ENCODE results near the gene OTOS.

GRCh38 chr2:240187989-240188590, 47.6 kb upstream of the OTOS start:
- TF ChIP-seq, protein P1, sequence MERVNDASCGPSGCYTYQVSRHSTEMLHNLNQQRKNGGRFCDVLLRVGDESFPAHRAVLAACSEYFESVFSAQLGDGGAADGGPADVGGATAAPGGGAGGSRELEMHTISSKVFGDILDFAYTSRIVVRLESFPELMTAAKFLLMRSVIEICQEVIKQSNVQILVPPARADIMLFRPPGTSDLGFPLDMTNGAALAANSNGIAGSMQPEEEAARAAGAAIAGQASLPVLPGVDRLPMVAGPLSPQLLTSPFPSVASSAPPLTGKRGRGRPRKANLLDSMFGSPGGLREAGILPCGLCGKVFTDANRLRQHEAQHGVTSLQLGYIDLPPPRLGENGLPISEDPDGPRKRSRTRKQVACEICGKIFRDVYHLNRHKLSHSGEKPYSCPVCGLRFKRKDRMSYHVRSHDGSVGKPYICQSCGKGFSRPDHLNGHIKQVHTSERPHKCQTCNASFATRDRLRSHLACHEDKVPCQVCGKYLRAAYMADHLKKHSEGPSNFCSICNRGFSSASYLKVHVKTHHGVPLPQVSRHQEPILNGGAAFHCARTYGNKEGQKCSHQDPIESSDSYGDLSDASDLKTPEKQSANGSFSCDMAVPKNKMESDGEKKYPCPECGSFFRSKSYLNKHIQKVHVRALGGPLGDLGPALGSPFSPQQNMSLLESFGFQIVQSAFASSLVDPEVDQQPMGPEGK (CRISPR knock-in tag; IDR thresholded peaks at IDR 0.05; ENCODE audit: borderline replicate concordance), result no peak
- TF ChIP-seq SNAI2 (CRISPR knock-in tag; IDR thresholded peaks at IDR 0.05), result no peak
- TF ChIP-seq, protein P2, sequence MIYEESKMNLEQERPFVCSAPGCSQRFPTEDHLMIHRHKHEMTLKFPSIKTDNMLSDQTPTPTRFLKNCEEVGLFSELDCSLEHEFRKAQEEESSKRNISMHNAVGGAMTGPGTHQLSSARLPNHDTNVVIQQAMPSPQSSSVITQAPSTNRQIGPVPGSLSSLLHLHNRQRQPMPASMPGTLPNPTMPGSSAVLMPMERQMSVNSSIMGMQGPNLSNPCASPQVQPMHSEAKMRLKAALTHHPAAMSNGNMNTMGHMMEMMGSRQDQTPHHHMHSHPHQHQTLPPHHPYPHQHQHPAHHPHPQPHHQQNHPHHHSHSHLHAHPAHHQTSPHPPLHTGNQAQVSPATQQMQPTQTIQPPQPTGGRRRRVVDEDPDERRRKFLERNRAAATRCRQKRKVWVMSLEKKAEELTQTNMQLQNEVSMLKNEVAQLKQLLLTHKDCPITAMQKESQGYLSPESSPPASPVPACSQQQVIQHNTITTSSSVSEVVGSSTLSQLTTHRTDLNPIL (CRISPR knock-in tag; IDR thresholded peaks at IDR 0.05; ENCODE audit: low read depth), result no peak

Data from SK-N-SH treated with all-trans-retinoic acid at 6 μM for 48 hours (cell line).